ENCODE results near the gene PRKN. TPM values are rescaled to one million over a fixed set of nuclear protein-coding genes. Genes with fewer than 3 reads are reported as not detected.

PRKN gene
- polyA plus RNA-seq, 1 donor from 2014 or later = 1.2 TPM

DNA sequence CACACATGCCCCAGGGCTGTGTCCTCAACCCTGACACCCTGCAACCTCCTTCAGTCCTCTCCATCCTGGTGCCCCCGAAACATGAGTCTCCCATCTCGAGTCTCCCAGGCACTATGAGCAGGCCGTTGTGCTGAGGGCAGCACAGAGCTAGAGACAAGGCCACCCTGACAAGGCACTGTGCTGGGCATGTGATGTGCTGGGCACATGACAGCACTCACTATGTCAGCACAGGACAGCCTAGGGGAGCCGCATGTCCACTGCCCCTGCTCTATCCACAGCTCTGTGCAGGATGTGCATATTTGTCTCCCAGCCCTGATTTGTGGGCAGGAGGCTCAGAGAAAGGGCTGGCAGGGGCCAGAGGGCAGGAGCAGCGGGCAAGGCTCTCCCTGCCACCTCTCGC lies 1091.6 kb downstream of the PRKN start:
- Histone ChIP-seq H3K4me2 (ENCODE audit: low read length) (no peak overlapping the region), H4K20me1 (ENCODE audit: insufficient read depth) (no peaks in the 10 kb centered on the region), H3K27me3 (ENCODE audit: insufficient read depth, low read depth, low read length) (no peaks in the 10 kb centered on the region), H3K36me3 (ENCODE audit: insufficient read depth, low read length) (no peaks in the 10 kb centered on the region), H3K9ac (ENCODE audit: low read length) (no peak overlapping the region), H3K27ac (ENCODE audit: low read length) (peak overlapping the region; percentile 3), H3F3A (ENCODE audit: insufficient read depth, low read length, poor library complexity, severe bottlenecking) (no peaks in the 10 kb centered on the region), H2AFZ (ENCODE audit: low read depth, low read length) (no peak overlapping the region), H3K4me3 (ENCODE audit: low read length) (no peak overlapping the region), H3K9me3 (ENCODE audit: low read length) (no peaks in the 10 kb centered on the region), H3K79me2 (replicated peaks; ENCODE audit: insufficient read depth, low read length) (no peaks in the 10 kb centered on the region), H3K9me2 (ENCODE audit: insufficient read depth, low read length) (no peaks in the 10 kb centered on the region)
- TF ChIP-seq SMC3 (conservative IDR thresholded peaks at IDR 0.05; ENCODE audit: poor library complexity) (no peak), RAD21 (conservative IDR thresholded peaks at IDR 0.05) (no peak), POLR2AphosphoS5 (IDR thresholded peaks at IDR 0.05) (no peak), EZH2 (IDR thresholded peaks at IDR 0.05; ENCODE audit: borderline replicate concordance, insufficient read depth, low read length, poor library complexity, severe bottlenecking) (no peak), TAF1 (IDR thresholded peaks at IDR 0.05; ENCODE audit: low read depth) (no peak), REST (IDR thresholded peaks at IDR 0.05; ENCODE audit: borderline replicate concordance) (no peak), MXI1 (conservative IDR thresholded peaks at IDR 0.05; ENCODE audit: poor library complexity, severe bottlenecking) (no peak), EP300 (conservative IDR thresholded peaks at IDR 0.05; ENCODE audit: poor library complexity, severe bottlenecking) (no peak)
- TF ChIP-seq, protein P1, sequence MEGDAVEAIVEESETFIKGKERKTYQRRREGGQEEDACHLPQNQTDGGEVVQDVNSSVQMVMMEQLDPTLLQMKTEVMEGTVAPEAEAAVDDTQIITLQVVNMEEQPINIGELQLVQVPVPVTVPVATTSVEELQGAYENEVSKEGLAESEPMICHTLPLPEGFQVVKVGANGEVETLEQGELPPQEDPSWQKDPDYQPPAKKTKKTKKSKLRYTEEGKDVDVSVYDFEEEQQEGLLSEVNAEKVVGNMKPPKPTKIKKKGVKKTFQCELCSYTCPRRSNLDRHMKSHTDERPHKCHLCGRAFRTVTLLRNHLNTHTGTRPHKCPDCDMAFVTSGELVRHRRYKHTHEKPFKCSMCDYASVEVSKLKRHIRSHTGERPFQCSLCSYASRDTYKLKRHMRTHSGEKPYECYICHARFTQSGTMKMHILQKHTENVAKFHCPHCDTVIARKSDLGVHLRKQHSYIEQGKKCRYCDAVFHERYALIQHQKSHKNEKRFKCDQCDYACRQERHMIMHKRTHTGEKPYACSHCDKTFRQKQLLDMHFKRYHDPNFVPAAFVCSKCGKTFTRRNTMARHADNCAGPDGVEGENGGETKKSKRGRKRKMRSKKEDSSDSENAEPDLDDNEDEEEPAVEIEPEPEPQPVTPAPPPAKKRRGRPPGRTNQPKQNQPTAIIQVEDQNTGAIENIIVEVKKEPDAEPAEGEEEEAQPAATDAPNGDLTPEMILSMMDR (IDR thresholded peaks at IDR 0.05; ENCODE audit: poor library complexity, severe bottlenecking) = no peak

- no peaks in the 10 kb centered on the region for H4K20me1 ChIP-seq (ENCODE audit: insufficient read depth)
- H3K79me2 ChIP-seq (replicated peaks; ENCODE audit: insufficient read depth, low read length) = no peaks in the 10 kb centered on the region
- H3K4me3 ChIP-seq (ENCODE audit: low read length) = no peak overlapping the region
- no peak overlapping the region for H3K9ac ChIP-seq (ENCODE audit: low read length)
- H3K36me3 ChIP-seq (ENCODE audit: insufficient read depth, low read length) = no peaks in the 10 kb centered on the region
- H3K9me2 ChIP-seq (ENCODE audit: insufficient read depth, low read length) = no peaks in the 10 kb centered on the region
- no peaks in the 10 kb centered on the region for H3K27me3 ChIP-seq (ENCODE audit: insufficient read depth, low read depth, low read length)
- H3K9me3 ChIP-seq (ENCODE audit: low read length) = no peaks in the 10 kb centered on the region
- TF ChIP-seq EZH2 (IDR thresholded peaks at IDR 0.05; ENCODE audit: borderline replicate concordance, insufficient read depth, low read length, poor library complexity, severe bottlenecking) (no peak), RAD21 (conservative IDR thresholded peaks at IDR 0.05) (no peak), SMC3 (conservative IDR thresholded peaks at IDR 0.05; ENCODE audit: poor library complexity) (no peak), MXI1 (conservative IDR thresholded peaks at IDR 0.05; ENCODE audit: poor library complexity, severe bottlenecking) (no peak), TAF1 (IDR thresholded peaks at IDR 0.05; ENCODE audit: low read depth) (no peak), REST (IDR thresholded peaks at IDR 0.05; ENCODE audit: borderline replicate concordance) (no peak), EP300 (conservative IDR thresholded peaks at IDR 0.05; ENCODE audit: poor library complexity, severe bottlenecking) (no peak), POLR2AphosphoS5 (IDR thresholded peaks at IDR 0.05) (no peak)
- TF ChIP-seq, protein P1 (IDR thresholded peaks at IDR 0.05; ENCODE audit: poor library complexity, severe bottlenecking) = no peak
- no peak overlapping the region for H2AFZ ChIP-seq (ENCODE audit: low read depth, low read length)
- H3K4me2 ChIP-seq (ENCODE audit: low read length) = no peak overlapping the region
- H3F3A ChIP-seq (ENCODE audit: insufficient read depth, low read length, poor library complexity, severe bottlenecking) = no peaks in the 10 kb centered on the region
- no peak overlapping the region for H3K27ac ChIP-seq (ENCODE audit: low read length)
Observed at GRCh38 chr6:161634916-161635315, 1092.7 kb downstream of the PRKN start.

Measured in neural cell (in vitro differentiated cells).